ENCODE data around the gene AQP2.

The AQP2 gene

DNA sequence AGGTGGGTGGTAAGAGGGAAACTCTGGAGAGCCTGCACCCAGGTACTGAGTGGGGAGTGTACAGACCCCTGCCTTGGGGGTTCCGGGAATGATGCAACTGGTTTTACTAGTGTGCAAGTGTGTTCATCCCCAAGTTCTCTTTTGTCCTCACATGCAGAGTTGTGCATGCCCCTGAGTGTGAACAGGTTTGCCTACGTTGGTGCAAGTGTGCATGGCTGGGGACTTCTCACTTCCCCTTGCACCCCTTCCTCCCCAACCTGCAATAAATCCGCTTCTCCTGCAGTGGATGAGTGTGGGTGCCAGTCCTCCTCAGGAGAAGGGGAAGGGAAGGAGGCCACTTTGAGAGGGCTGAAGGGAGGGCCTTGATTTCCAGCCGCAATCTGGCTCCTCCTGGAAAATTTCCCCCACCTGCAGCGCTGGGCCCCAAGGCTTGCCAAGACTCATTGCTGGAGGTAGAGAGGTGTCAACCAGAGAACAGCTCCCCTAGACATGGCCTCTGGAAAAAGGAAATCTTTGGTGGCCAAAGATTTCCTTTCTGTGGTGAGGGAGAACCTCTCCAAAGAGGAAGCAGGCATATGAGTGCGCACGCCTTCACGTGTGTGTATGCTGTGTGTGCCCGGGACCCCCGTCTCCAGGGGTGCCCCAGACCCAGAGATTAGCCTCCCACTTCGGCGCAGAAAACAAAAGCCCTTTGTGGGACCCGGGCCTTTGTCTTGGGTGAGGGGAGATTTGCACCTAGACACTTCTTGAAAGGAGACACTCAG is 5.5 kb downstream of the AQP2 start:
- DNase-seq (ENCODE audit: low read depth): no peak

DNA sequence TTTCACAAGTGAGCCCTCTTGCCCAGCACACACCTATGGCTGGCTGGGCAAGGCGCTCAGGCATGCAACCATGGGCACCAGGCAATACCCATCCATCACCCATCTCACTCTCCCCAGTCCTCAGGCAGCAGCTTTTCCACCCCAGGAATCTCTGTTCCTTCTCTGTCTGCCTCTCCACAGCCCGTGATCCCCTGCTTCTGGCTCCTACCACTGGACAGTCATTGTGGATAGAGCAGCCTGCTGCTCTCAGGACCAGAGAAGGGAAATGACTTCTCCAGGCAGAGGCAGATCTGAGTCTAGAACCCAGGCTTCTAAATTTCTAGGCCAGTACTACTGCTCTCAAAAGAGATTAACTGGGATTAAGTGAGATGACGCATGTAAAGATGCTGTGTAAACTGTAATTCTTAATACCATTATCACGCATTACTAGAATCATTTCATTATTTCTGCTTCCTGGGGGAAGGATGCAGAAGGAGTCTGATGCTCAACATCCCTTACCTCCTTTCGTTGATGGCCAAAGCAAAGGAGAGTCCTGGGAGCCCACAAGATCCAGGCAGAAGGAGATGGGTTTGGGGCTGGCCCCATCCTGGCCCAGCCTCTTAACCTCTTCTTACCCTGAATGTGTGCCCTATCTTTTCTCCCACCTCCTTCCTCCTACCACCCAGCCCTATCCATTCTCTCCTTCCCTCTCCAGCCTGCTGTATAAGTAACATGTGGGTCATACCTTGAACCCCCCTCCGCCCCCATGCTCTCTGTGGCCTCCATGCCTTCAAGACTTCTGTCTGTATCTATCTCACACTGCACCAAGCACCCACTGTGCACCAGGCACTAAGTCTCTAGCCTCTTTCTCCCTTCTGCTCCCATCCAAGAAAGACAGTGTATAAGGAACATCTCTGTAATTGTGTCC is 6.4 kb downstream of the AQP2 start:
- no peak for DNase-seq (ENCODE audit: low read depth)

DNA sequence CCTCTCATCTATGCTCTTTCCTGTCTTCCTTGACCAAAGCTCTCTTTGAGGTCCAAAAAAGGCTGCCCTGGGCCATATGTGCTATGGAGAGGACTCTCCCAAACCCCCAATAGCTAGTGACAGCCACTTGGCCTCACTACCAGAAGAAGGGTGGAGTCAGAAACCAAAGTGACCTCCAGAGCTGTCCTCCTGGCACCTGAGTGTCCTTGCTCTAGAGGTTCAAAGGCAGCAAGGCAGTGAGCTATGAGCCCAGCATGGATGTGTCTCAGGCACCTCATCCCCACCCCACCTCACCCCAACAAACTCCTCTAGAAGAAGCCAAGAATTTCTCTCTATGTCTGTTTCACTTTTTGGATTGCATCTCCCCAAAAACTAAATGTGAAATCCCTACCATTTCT is 7.0 kb downstream of the AQP2 start:
- DNase-seq (ENCODE audit: low read depth): no peak

DNA sequence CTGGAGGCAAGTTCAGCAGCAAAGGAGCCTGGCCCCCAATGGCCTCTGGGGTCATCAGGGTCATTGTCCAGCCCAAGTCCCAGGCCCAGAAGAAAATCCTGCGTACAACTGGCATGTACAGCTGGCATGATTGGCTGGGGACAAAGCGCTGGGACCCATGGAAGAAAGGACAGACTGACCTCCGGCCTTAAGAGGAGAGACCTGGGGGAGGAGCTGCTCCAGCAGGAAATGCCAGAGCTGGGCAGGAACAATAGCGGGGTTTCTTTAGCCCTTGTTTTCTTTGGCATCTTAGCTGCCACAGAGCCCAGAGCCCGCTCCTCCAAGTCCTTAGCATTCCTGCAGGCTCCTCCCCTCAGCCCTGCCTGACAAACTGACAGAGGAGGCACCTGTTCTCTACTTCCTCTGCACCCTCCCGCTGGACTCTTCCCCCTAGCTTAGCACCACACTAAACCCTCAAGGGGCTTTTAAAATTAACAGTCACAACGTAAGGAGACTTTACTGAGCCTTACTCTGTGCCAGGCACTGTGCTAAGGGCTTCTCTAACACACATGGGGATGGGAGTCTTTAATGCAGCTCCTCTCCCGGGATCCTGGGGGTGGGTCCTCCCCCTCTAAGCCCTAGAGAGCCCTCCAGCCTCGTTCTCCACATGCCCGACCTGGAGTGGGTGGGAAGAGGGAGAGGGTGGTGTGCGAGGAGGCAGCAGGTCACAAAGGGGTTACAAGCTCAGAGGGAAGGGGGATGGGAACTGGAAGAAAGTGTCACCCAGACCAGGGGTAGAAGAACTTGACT is 9.3 kb downstream of the AQP2 start:
- DNase-seq (ENCODE audit: low read depth): no peak

DNA sequence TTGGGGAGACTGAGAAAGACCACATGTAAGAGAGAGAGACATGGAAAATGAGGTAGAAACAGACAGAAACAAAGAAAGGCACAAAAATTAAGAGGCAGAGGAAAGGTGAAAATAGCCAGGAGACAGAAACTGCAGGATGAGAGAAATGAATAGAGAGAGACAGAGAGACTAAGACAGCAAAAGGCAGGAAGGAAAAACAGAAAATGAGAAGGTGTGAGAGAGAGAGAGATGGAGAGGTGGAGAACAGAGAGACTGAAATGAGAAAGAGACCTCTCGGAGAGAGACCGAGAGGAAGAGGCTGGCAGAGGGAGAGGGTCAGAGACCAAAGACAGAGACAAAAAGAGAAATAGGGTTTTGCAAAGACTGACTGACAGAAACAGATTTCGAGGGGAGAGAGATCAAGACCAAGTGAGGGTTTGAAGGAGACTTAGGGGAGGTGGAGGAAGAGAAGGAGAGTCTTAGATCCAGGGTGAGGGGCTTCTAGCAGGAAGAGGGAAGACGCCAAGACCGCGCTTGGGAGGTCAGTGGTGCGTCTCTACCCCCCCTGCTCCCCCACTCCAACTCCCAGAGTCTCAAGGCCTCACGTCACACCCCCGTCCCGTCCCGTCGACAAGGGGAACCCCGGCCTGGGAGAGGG is 10.1 kb downstream of the AQP2 start:
- no peak for DNase-seq (ENCODE audit: low read depth)

DNA sequence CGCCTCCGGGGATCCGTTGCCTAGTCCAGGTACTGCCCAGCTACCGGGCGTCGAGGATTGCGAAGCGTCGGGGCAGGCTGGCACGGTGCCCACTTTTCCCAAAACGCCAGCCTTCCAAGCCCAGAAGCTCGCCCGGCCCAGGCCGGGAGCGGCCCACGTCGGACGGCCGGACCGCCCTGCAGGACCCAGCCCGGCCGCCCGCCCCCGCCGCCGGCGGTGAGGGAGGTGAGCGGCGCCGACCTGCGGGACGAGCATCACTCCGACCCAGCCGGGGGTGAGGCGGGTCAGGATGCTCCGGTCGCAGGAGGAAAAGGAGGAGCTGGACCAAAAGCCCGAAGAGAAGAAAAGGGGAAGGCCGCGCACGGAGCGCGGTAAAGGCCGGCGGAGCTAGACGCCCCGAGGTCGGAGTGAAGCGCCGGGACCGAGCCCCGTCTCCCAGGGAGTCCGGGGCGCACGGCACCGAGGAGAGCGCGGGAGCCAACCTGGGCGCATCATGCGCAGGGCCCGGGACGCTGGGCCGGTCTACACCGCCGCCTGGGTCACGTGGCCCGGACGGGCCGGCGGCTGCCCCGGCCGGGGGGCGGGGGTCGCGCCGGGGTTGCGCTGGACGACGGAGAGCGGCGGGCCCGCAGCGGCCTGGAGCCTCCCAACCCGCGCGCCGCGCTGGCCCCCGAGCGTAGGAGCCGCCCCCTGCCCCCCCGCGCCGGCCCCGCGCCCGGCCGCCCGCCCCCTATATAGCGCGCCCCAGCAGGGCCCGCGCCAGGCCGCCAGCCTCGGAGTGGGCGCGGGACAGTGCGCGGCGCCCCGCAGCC is 10.8 kb downstream of the AQP2 start, which contains the start of gene AQP5:
Gene AQP5 (plus strand): TSS at position 762 of the 812 bp plus-strand sequence. CDS start 146 bp downstream, outside the sequence.
- DNase-seq (ENCODE audit: low read depth): no peak

DNA sequence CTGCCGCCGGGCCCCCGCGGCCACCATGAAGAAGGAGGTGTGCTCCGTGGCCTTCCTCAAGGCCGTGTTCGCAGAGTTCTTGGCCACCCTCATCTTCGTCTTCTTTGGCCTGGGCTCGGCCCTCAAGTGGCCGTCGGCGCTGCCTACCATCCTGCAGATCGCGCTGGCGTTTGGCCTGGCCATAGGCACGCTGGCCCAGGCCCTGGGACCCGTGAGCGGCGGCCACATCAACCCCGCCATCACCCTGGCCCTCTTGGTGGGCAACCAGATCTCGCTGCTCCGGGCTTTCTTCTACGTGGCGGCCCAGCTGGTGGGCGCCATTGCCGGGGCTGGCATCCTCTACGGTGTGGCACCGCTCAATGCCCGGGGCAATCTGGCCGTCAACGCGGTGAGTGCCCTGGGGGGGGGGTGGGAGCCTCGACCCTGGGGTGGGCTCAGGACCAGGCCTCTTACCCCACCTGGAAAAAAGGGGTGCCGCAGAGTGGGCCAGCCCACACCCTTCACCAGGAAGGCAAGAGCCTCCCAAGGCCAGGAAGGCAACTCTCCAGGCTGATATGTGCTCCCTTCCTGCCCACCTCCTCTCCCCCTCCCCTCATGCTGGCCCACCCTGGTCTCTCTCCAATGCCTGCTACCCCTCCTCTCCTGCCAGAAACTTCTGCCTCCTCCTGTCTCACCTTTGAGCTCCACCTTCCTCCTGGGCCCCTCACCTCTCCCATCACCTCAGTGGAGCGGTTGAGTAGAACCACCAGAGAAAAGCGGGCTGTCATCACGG is 11.6 kb downstream of the AQP2 start:
- DNase-seq (ENCODE audit: low read depth): no peak

DNA sequence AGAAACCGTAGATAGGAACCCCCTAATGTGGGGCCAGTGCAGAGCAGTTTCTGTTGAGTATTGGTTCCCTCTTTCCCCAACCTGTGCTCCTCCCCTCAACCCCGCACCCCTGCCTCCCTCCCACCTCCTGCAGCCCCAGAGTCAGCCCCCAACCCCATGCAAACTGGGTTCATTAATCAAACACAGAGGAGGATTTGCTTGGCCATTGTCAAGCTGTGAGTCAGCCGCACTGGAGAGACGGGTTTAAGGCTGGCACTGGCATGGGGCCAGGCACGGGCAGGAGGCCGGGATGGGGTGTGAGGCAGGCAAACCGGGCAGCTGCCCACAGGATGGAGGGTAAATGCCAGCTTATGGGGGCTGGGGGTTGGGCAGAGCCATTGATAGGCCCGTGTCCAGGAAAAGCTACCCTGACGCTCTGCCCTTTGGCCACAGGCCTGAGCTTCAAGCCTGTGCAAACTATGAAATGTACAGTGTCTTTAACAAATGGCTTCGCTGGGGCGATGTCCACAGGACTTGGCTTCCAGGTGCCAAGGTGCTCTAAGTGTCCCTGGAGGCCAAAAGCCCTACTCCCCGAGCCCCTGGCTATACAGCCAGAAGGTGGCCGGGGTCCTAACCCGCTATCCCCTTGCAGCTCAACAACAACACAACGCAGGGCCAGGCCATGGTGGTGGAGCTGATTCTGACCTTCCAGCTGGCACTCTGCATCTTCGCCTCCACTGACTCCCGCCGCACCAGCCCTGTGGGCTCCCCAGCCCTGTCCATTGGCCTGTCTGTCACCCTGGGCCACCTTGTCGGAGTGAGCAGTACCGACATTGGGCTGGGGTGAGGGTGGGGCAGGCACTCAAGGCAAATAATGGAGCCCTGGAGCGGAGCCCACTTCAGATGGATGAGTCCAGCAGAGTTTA is 12.6 kb downstream of the AQP2 start:
- no peak for DNase-seq (ENCODE audit: low read depth)

DNA sequence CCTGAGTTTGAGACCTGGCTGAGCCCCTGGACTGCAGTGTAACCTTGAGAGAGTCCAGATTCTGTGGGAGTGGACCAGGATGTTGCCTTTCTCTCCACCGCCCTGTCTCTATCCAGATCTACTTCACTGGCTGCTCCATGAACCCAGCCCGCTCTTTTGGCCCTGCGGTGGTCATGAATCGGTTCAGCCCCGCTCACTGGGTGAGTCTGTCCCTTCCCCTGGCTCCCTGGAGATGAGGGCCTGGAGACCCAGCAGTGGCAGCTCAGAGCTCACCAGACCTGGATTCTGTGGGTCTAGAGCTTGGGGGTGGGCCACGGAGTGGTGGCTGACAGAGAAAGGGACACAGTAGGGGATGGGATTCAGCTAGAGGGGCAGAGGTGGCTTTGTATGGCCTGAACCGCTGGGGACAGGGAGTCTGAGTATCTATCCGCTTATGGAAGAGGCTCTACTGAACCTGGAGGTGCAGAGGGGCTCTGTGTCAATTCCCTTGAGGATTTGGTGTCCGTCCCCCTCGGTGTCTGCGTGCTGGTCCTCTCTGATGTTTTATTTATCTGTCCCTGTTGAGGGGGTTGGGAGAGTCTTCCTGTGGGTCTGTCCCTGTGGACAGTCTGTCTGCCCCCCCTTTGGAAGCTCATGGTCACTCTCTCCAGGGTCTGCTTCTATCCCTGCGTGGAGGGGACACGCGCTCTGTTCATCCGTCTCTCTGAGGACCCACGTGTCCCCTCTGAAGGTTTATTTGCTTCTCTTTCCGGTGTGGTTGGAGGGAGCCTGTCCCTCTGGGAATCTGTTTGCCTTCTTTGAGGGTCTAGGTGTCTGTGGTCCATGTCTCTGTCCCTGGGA is 13.7 kb downstream of the AQP2 start:
- DNase-seq (ENCODE audit: low read depth): no peak

DNA sequence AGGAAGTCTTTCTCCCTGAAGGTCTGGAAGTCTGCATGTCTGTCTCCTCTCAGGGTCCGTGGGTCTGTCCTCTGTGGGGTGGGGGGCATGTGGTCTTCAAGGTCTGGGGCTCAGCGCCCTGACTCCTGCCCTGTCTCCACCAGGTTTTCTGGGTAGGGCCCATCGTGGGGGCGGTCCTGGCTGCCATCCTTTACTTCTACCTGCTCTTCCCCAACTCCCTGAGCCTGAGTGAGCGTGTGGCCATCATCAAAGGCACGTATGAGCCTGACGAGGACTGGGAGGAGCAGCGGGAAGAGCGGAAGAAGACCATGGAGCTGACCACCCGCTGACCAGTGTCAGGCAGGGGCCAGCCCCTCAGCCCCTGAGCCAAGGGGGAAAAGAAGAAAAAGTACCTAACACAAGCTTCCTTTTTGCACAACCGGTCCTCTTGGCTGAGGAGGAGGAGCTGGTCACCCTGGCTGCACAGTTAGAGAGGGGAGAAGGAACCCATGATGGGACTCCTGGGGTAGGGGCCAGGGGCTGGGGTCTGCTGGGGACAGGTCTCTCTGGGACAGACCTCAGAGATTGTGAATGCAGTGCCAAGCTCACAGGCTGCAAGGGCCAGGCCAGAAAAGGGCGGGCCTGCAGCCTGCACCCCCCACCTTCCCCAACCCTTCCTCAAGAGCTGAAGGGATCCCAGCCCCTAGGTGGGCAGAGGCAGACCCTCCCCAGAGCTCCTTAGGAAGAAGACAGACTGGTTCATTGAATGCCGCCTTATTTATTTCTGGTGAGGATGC is 14.5 kb downstream of the AQP2 start:
- no peak for DNase-seq (ENCODE audit: low read depth)

DNA sequence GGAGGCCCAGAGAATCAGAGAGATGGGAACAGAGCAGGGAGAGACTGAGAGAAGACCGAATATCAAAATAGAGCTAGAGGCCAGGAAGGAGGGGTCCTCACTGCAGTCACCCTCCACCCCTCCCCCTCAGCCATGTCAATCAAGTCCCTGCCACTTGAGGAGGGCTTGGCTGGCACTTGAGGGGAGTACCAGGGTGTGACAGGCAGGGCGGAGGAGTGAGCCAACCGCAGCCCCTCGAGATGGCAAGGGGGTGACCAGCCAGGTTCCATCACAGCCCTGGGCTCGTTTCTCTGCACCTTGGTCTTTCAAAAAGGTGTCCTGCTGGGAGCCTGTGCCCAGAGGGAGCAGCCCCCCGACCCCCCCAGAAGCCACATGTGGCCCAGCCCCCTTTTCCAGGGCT is 15.3 kb downstream of the AQP2 start:
- DNase-seq (ENCODE audit: low read depth): no peak

DNA sequence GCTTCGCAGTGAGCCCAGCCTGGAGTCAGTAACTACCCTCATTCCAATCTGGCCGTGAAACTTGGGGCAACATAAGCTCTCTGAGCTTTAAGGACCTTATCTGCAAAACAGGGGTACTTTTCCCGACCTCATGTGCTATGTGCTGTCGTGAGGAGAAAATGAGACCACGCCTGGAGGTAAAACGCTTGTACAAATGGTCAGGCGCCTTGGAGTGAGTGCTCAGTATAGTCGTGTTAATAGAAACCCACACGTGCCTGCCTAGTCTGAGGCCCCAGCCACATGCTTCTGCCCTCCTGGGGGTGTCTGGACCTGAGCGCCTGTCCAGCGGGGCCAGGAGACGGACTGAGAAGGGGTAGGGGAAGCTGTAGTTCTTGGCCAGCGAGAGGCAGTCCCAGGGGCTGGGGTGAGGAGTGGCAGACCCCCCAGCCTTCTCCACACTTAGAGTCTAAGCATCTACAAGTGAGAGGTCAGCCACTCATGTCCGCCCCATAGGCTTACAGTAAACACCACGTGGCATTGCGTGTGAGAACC is 16.0 kb downstream of the AQP2 start:
- no peak for DNase-seq (ENCODE audit: low read depth)

DNA sequence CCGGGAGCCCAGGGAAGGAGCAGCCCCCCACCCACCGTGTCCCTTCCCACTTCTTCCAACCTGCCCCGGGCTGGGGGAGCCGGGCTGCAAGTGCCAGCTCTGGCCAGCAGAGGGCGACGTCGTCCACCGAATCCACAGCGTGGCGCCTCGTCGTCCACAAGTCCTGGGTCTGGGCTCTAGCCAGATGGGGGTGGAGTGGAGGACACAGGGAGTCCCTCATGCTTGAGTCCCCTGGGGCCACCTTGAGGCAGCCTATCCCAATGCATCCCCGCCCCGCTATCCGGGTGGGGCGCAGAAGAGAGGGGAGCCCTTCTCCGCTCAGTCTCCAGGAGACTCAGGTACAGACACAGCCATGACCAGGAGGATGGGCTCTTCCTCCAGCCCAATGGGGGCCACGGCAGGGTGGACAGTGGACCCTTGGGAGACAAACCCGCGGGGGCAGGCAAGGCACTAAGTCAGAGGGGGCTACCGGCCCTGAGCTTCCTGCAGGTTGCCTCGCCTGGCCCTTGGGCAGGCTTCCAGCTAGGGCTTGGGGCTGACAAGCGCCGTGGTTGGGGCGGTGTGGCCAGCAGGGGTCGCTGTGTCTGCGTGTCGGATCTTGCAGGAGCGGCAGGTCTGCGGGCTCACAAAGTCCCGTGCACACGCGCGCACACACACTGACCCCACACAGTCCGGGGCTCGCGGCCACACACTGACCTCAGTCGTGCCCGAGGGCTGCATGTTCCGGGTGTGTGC is 16.7 kb downstream of the AQP2 start:
- peak; percentile 96 for DNase-seq (ENCODE audit: low read depth)

DNA sequence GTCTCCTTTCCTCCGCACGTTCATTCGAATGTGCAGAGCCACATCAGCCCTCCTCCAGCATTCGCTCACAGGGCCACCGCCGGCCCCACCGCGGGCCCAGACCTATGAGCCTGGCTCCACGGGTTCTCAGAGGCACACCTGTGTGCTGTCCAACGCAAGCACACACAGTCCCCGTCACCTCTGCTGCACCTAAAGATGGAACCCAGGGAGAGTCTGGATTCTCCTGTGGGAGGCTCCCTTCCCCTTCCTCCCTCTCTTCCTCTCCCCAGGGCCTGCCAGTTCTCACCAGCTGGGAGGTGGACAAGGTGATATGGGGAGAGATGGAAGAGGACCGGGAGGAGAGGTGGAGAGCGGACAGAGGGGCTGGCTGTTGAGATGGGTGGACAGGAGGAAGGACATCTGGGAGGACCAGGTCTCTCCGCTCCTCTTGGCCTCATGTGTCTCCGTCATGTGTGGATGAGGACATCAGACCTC is 17.3 kb downstream of the AQP2 start:
- no peak for DNase-seq (ENCODE audit: low read depth)

DNA sequence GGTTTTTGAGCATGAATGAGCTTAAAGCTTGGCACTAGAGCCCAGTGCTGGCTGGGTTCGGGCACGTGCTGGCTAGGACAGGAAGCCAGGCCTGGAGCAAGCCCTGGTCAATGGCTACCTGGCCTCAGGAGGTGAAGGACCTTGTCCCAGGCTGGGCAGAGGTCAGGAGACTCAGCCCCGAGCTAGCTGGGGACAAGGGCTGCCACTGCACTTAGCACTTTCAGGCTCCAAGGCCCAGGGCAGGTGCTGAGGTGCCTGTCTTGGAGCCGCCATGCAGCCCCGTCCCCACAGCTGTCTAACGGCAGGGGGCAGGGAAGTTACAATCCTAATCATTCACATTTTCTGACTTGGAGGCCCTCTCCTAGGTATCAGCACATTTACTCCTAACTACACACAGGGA is 17.9 kb downstream of the AQP2 start:
- DNase-seq (ENCODE audit: low read depth): no peak

DNA sequence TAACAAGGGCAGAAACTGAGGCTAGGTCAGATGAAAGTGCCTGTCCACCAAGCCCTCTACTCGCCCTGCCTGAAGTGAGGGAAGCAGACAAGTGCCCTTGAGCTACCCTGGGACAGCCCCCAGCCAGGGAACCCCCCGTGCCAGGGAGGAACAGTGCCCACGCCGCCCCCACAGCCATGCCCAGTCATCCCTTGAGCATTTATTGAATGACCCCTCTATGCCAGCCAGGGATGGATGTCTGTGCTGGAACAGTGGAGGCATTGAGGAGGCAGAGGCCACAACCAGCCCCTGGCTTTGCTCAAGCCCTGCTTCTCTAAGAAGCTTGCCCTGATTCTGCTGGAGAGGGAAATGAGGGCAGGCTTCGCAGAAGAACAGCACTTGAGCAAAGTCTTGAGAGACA is 18.5 kb downstream of the AQP2 start:
- no peak for DNase-seq (ENCODE audit: low read depth)

Measured in activated T-cell treated with anti-CD3 and anti-CD28 coated beads for 1 hour (primary cell).